MM.1S (cell line): ENCODE measurements around the gene IRF6.

Experiments used
- CTCF ChIP-seq: fragments of 300-600 bp; sonication (generic); IDR thresholded peaks from 2 replicates; pipeline ENCODE4 v1.5.1; 2016; ENCODE audit warnings: antibody characterized with exemption, low read length, mixed read lengths
- EZH2 ChIP-seq: fragments of 300-600 bp; sonication (generic); optimal IDR thresholded peaks from 2 replicates; pipeline ENCODE3; 2017; ENCODE audit warnings: low read depth, mild to moderate bottlenecking, antibody characterized with exemption, low read length, mixed read lengths
- EZH2phosphoT487 ChIP-seq: fragments of 300-600 bp; sonication (generic); IDR thresholded peaks from 2 replicates; pipeline ENCODE4 v1.6.1; 2018; ENCODE audit warnings: antibody characterized with exemption, low read length

DNA sequence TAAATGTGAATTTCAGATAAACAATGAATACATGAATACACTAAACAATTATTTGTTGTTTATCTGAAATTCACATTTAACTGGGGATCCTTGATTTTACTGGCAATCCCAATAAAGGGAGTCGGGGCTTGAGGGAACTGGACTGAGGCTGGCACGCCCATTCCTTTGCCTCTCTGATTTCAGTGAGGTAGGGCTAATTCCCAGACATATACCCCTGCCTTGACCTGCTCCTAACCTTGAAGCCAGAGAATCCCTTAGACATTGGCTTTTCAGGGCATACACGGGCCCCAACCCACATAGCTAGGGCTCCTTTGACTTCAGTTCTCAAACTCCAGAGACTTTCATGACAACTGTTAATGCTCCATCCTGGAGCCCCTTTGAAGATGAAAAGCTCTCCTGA, 11.0 kb upstream of the IRF6 start:
- TF ChIP-seq EZH2phosphoT487 (no peak), EZH2 (no peak), CTCF (no peak)
